HG03571 (cell line): Measurements from ENCODE around the gene FBXO40.
"Not testable (repeated sequence)": the region's sequence is repeated elsewhere in the genome, so short reads cannot be mapped to it uniquely, and the experiment has no call there.

Experiments
- ATAC-seq: cut with Tn5 transposase; IDR thresholded peaks from one replicate; pipeline ENCODE4 v1.9.1; 2021; ENCODE audit not compliant: unreplicated experiment

The FBXO40 gene

DNA sequence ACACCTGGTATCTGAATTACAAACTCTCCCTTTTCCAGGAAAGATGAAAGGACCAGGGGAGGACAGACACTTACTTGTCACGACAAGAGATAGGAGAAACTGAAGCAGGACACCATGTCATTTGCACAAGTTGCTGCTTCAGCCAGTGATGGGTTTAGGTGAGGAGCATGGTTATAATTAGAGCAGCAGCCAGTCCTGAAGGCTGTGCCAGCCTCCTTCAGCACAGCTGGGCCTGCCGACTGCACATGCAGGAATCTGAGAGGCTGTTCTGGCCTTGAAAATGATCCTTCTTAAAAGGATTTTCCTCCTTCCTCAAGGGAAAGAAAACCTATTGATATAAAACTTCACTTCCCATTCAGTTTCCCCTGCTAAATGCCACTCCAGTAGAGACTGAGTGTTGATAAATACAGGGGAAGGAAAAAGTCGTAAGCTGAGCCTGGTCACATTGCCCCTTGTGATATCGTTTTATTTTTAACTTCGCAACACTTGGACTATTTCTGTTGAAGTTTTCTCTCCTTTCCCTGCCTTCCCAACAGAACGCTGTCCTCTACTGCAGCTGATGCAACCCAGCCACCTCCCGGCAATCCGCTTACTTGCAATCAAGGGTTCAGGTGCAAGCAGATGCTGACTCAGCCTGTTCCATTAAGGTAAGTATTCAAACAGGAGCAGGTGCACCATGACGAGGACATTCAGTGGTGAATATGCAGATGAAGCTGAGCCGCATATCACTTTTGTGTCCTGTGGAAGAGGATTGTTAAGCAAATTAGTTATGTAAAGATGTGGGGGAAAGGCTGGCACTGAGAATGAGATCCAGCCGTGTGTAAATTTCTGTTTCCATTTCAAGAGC is at the start of gene FBXO40:
FBXO40 (plus strand) TSS at position 524 of the 847 bp plus-strand sequence. CDS start 27,197 bp downstream, outside the sequence.
- ATAC-seq: no peak

DNA sequence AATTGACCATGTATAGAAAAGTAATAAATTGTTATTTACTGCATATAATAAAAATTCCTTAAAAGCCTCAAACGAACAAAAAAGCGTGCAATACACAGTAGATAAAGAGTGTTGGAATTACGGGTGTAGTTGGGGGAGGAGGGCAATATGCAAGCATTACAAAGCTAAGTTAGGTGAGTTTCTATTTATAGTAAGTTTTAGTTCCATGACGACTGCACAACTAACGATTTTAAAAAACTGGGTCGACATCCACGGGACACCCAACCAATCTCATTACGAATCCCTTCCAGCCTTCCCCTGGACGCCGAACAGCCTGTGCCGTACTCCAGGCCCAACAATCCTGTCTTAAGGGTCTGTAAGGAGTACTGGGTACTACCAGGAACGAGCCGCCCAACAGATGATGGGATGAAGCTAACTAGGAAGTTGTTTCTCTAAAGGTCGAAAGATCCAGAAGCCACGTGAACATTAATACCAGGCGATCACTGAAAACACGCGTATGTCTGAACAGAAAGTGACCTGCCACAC is 48.1 kb upstream of the FBXO40 start:
- no peak for ATAC-seq

GRCh38 chr3:121545574-121546455 is 47.4 kb upstream of the FBXO40 start, which contains the start of gene POLQ:
Gene POLQ, minus strand, starts transcription at chr3:121545988. Its CDS starts 111 bp downstream, at chr3:121545877.
- ATAC-seq: peak; percentile 79

- no peak for ATAC-seq
These were observed 40.8 kb upstream of the FBXO40 start for GRCh38 chr3:121552379-121552778.

GRCh38 chr3:121552797-121553196 is 40.4 kb upstream of the FBXO40 start:
- ATAC-seq: no peak

GRCh38 chr3:121557426-121557934 is 35.7 kb upstream of the FBXO40 start:
- no peak for ATAC-seq

DNA sequence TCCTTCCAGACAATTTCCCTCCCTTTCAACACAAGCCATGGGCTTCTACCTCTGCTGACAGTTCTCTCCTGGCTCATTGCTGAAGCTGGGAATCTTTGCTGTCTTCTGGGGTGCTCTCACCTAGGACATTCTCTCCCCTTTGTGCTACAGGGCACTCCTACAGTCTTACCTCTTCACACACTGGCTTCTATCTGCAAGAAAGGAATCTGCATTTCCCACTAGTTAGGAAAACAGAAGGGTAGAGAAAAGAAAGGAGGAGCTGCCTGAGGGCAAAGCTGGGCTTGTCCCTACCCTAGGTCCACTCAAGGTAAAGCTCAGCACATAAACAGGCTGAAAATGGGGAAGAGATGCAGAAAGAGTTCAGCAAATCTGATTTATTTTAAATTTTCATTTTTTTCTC is 31.0 kb upstream of the FBXO40 start:
- no peak for ATAC-seq

DNA sequence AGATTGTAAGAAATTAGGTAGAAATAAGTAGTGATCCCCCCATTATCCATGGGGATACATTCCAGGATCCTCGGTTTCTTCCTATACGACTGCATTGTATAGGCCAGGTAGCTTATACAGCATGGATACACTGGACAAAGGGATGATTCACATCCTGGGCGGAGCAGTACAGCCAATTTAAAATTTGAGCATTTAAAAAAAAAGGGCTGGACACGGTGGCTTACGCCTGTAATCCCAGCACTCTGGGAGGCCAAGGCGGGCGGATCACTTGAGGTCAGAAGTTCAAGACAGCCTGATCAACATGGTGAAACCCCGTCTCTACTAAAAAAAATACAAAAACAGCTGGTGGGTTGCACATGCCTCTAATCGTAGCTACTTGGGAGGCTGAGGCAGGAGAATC is 26.4 kb upstream of the FBXO40 start:
- ATAC-seq: no peak

DNA sequence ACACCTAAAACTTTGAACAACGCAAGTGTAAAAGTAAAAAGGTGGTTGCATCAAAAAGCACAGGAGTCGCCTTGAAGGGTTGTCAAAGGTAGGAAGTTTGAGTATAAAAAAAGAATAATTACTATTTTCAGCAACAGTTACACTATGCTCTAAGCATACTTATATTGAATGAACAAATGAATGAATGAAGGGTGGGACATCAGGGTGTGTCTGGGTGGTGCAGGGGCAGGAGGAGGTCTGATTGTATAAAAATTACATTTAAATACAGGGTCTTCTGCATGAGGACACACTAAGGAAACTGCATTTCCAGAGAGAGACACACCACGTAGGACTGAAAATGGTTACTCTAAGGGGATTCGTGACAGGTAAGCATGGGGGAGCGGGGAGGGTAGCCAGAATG is 25.5 kb upstream of the FBXO40 start, which contains the start of gene ARGFX:
ARGFX (plus strand) TSS at position 301 of the 400 bp plus-strand sequence. CDS start 2,765 bp downstream, outside the sequence.
- ATAC-seq: no peak

- no peak for ATAC-seq
These were observed 18.7 kb upstream of the FBXO40 start for GRCh38 chr3:121574449-121574848.

- ATAC-seq: no peak
These were observed 11.5 kb upstream of the FBXO40 start for GRCh38 chr3:121581691-121582090.

GRCh38 chr3:121584418-121584817 is 8.8 kb upstream of the FBXO40 start:
- no peak for ATAC-seq

- not testable (repeated sequence) for ATAC-seq
These were observed 627 bp downstream of the FBXO40 start for GRCh38 chr3:121593806-121594205.

- ATAC-seq: no peak
These were observed 1.7 kb downstream of the FBXO40 start for GRCh38 chr3:121594850-121595249.

DNA sequence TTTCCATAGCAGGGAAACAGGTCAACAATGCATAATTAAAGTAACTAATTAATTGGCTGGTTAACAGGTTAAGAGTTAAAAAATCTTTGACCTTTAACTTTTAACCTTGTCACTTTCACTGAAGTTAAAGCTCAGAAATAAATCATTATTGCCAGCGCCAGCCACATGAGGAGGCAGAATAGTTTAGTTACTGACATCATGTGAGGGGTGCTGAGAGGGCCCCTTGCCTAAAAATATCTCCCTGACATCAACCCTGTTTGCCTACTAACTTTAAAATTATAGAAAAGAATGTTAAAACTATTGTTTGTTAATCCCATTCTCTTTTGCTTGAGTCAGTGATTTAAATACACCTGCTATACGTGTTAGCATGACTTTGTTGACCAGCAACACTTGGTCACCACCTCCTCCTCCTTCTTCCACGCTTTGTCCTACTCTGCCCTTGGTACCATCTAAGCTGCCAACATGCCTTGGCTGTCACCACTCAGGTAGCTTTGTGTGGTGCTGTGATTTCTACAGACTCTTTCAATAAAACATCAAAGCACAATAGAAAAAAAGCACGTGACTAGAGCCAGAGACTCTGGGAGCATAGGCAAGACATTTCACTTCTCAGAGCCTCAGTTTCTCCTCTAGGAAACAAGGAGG is 2.7 kb downstream of the FBXO40 start:
- ATAC-seq: no peak

GRCh38 chr3:121598564-121598963 is 5.4 kb downstream of the FBXO40 start:
- no peak for ATAC-seq

DNA sequence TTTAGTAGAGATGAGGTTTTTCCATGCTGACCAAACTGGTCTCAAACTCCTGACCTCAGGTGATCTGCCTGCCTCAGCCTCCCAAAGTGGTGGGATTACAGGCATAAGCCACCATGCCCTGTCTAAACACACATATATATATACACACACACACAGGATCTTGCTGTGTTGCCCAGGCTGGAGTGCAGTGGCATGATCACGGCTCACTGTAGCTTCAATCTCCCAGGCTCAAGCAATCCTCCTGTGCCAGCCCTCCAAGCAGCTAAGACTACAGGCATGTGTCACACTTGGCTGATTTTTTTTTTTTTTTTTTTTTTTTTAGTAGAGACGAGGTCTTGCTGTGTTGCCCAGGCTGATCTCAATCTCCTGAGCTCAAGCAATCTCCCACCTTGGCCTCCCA is 6.7 kb downstream of the FBXO40 start:
- not testable (repeated sequence) for ATAC-seq

DNA sequence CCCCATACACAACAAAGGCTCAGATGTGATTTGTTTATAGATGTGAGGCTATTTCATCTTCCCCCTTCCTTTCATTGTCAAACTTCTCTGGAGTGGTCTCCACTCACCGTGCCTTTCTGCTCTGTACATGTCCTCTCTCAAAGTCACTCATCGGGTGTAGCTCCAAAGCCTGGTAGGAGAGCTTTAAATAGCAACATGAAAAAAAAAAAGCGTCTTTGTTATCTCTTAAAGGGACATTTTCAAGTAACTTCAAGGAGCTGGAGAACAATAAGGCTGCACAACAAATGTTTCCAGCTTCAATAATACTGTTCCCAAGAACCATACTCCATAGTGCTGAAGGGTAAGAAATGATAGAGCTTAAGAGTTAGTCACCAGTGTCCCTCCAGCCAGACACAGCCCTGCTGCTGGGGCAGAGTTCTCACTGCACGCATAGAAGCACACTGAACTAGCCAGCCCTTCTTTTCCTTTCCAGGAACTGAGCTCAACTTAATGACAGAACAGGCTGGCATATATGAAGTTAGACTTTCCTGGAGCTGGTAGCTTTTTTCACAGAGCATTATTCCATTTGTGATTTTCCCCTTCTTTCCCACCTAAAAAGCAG is 8.1 kb downstream of the FBXO40 start:
- no peak for ATAC-seq

DNA sequence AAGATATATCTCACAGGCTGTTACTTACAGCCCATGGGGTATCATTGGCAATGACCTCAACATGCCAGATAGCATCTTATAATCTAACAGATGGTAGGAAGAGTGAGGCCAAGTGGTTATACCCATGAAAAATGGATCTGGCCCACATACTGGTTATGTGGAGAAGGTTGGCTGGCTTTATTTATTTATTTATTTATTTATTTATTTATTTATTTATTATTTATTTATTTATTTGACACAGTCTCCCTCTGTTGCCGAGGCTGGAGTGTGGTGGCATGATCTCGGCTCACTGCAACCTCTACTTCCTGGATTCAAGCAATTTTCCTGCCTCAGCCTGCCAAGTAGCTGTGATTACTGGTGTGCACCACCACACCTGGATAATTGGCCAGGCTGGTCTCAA is 11.6 kb downstream of the FBXO40 start:
- no peak for ATAC-seq

DNA sequence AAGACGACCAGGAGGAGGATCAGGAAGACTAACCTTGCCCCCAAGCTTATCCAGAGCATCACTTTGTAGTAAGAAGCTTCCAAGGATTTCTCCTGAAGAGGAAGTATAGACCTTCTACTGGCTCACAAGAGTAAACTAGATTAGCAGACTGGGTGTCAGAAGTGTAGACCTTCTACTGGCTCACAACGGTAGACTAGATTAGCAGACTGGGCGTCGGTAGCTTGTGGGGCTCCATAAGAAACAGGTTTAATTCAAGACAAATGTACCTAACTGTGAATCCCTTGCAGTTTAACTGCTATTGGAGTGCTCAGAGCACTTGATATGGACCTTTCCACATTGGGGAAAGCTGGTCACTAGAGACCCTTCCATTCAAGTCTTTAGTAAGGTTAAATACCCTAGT is 12.9 kb downstream of the FBXO40 start:
- no peak for ATAC-seq
